ENCODE results near the gene PRB2.
"Not testable (repeated sequence)": the region's sequence is repeated elsewhere in the genome, so short reads cannot be mapped to it uniquely, and the experiment has no call there.

PRB2 gene

DNA sequence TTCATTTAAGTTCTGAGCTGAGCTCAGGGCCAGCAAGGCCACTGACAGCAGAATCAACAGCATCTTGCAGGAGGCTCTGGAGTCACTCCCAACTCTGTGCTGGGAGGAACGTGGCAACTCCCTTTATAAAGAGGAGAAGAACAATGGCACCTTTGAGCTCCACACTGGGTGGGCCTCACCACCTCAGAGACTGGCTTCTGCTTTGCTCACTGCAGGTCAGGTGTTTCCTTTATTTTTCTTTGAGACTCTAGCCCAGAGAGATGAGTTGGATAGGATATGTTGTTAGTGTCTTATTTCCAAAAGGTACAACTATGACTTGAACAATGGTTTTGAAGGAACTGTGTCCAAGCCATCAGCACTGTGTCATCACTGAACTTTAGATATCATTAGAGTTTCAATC is at the start of gene PRB2:
Gene PRB2 (minus strand): TSS at position 101 of the 400 bp plus-strand sequence. CDS start 38 bp downstream, at position 63.
- H3K9me3 ChIP-seq (ENCODE audit: low read length); H3K27me3 ChIP-seq (ENCODE audit: control insufficient read depth in 1 of 2, insufficient read depth in 2 of 2, low read length in 2 of 2); H3K4me1 ChIP-seq (ENCODE audit: insufficient read depth, low read length); H3K27ac ChIP-seq (ENCODE audit: low read depth, low read length); H3K4me3 ChIP-seq (ENCODE audit: low read depth in 1 of 2, low read length in 2 of 2); H3K36me3 ChIP-seq (ENCODE audit: insufficient read depth, low read length); H3K9ac ChIP-seq (ENCODE audit: low read length): not testable (repeated sequence)

- Histone ChIP-seq H3K27ac (ENCODE audit: low read depth, low read length) (no peak overlapping the region), H3K4me3 (ENCODE audit: low read depth in 1 of 2, low read length in 2 of 2) (no peak overlapping the region), H3K9ac (ENCODE audit: low read length) (no peak overlapping the region), H3K36me3 (ENCODE audit: insufficient read depth, low read length) (no peaks in the 10 kb centered on the region), H3K4me1 (ENCODE audit: insufficient read depth, low read length) (no peaks in the 10 kb centered on the region), H3K9me3 (ENCODE audit: low read length) (no peaks in the 10 kb centered on the region), H3K27me3 (ENCODE audit: control insufficient read depth in 1 of 2, insufficient read depth in 2 of 2, low read length in 2 of 2) (no peaks in the 10 kb centered on the region)
Observed at GRCh38 chr12:11437966-11438365, 42.6 kb upstream of the PRB2 start.

GRCh38 chr12:11433664-11434063 is 38.3 kb upstream of the PRB2 start:
- Histone ChIP-seq H3K27me3 (ENCODE audit: control insufficient read depth in 1 of 2, insufficient read depth in 2 of 2, low read length in 2 of 2) (no peaks in the 10 kb centered on the region), H3K36me3 (ENCODE audit: insufficient read depth, low read length) (no peaks in the 10 kb centered on the region), H3K4me1 (ENCODE audit: insufficient read depth, low read length) (no peaks in the 10 kb centered on the region), H3K4me3 (ENCODE audit: low read depth in 1 of 2, low read length in 2 of 2) (no peak overlapping the region), H3K9ac (ENCODE audit: low read length) (no peak overlapping the region), H3K27ac (ENCODE audit: low read depth, low read length) (no peak overlapping the region), H3K9me3 (ENCODE audit: low read length) (no peaks in the 10 kb centered on the region)

DNA sequence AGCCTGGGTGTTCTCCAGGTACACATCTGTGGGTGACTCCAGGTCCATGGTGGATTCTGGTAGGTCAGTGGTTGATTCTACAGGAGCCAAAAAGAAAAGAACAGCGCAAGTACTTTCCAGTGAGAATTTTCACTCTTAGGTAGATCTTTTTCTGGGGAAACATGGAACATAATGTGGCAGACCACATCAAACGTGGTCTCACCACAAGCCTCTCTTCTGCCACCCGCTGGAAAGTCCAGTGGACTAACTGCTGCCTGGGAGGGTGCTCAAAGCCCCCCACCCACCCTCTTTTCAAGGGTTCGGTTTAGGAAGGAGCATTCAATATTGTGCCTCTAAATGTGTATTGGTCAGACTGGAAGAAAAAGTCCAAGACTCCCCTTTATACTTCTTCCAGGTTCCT is 36.1 kb upstream of the PRB2 start:
- Histone ChIP-seq H3K9me3 (ENCODE audit: low read length) (no peaks in the 10 kb centered on the region), H3K9ac (ENCODE audit: low read length) (no peak overlapping the region), H3K4me3 (ENCODE audit: low read depth in 1 of 2, low read length in 2 of 2) (no peak overlapping the region), H3K4me1 (ENCODE audit: insufficient read depth, low read length) (no peaks in the 10 kb centered on the region), H3K27ac (ENCODE audit: low read depth, low read length) (no peak overlapping the region), H3K36me3 (ENCODE audit: insufficient read depth, low read length) (no peaks in the 10 kb centered on the region), H3K27me3 (ENCODE audit: control insufficient read depth in 1 of 2, insufficient read depth in 2 of 2, low read length in 2 of 2) (no peaks in the 10 kb centered on the region)

- H3K27ac ChIP-seq (ENCODE audit: low read depth, low read length), result no peak overlapping the region
- H3K4me1 ChIP-seq (ENCODE audit: insufficient read depth, low read length), result no peaks in the 10 kb centered on the region
- H3K36me3 ChIP-seq (ENCODE audit: insufficient read depth, low read length), result no peaks in the 10 kb centered on the region
- no peaks in the 10 kb centered on the region for H3K27me3 ChIP-seq (ENCODE audit: control insufficient read depth in 1 of 2, insufficient read depth in 2 of 2, low read length in 2 of 2)
- no peak overlapping the region for H3K4me3 ChIP-seq (ENCODE audit: low read depth in 1 of 2, low read length in 2 of 2)
- no peak overlapping the region for H3K9ac ChIP-seq (ENCODE audit: low read length)
- H3K9me3 ChIP-seq (ENCODE audit: low read length), result no peaks in the 10 kb centered on the region
Observed at GRCh38 chr12:11427341-11427740, 32.0 kb upstream of the PRB2 start.

GRCh38 chr12:11412731-11413130 is 17.4 kb upstream of the PRB2 start:
- no peak overlapping the region for H3K9ac ChIP-seq (ENCODE audit: low read length)
- H3K4me3 ChIP-seq (ENCODE audit: low read depth in 1 of 2, low read length in 2 of 2), result no peak overlapping the region
- H3K4me1 ChIP-seq (ENCODE audit: insufficient read depth, low read length), result no peaks in the 10 kb centered on the region
- H3K27me3 ChIP-seq (ENCODE audit: control insufficient read depth in 1 of 2, insufficient read depth in 2 of 2, low read length in 2 of 2), result no peaks in the 10 kb centered on the region
- no peaks in the 10 kb centered on the region for H3K9me3 ChIP-seq (ENCODE audit: low read length)
- H3K36me3 ChIP-seq (ENCODE audit: insufficient read depth, low read length), result no peaks in the 10 kb centered on the region
- no peak overlapping the region for H3K27ac ChIP-seq (ENCODE audit: low read depth, low read length)

- no peaks in the 10 kb centered on the region for H3K36me3 ChIP-seq (ENCODE audit: insufficient read depth, low read length)
- H3K27me3 ChIP-seq (ENCODE audit: control insufficient read depth in 1 of 2, insufficient read depth in 2 of 2, low read length in 2 of 2), result no peaks in the 10 kb centered on the region
- H3K4me3 ChIP-seq (ENCODE audit: low read depth in 1 of 2, low read length in 2 of 2), result no peak overlapping the region
- H3K4me1 ChIP-seq (ENCODE audit: insufficient read depth, low read length), result no peaks in the 10 kb centered on the region
- H3K27ac ChIP-seq (ENCODE audit: low read depth, low read length), result no peak overlapping the region
- no peak overlapping the region for H3K9ac ChIP-seq (ENCODE audit: low read length)
- H3K9me3 ChIP-seq (ENCODE audit: low read length), result no peaks in the 10 kb centered on the region
Observed at GRCh38 chr12:11408096-11408495, 12.7 kb upstream of the PRB2 start.

- H3K4me3 ChIP-seq (ENCODE audit: low read depth in 1 of 2, low read length in 2 of 2), result no peak overlapping the region
- no peak overlapping the region for H3K9ac ChIP-seq (ENCODE audit: low read length)
- no peaks in the 10 kb centered on the region for H3K27me3 ChIP-seq (ENCODE audit: control insufficient read depth in 1 of 2, insufficient read depth in 2 of 2, low read length in 2 of 2)
- no peaks in the 10 kb centered on the region for H3K9me3 ChIP-seq (ENCODE audit: low read length)
- H3K27ac ChIP-seq (ENCODE audit: low read depth, low read length), result no peak overlapping the region
- H3K4me1 ChIP-seq (ENCODE audit: insufficient read depth, low read length), result no peaks in the 10 kb centered on the region
- no peaks in the 10 kb centered on the region for H3K36me3 ChIP-seq (ENCODE audit: insufficient read depth, low read length)
Observed at GRCh38 chr12:11397366-11397765, 2.0 kb upstream of the PRB2 start.

- H3K4me3 ChIP-seq (ENCODE audit: low read depth in 1 of 2, low read length in 2 of 2); H3K9ac ChIP-seq (ENCODE audit: low read length); H3K36me3 ChIP-seq (ENCODE audit: insufficient read depth, low read length); H3K4me1 ChIP-seq (ENCODE audit: insufficient read depth, low read length); H3K27me3 ChIP-seq (ENCODE audit: control insufficient read depth in 1 of 2, insufficient read depth in 2 of 2, low read length in 2 of 2); H3K27ac ChIP-seq (ENCODE audit: low read depth, low read length); H3K9me3 ChIP-seq (ENCODE audit: low read length): not testable (repeated sequence)
Observed at GRCh38 chr12:11391456-11391855, 3.9 kb downstream of the PRB2 start.

DNA sequence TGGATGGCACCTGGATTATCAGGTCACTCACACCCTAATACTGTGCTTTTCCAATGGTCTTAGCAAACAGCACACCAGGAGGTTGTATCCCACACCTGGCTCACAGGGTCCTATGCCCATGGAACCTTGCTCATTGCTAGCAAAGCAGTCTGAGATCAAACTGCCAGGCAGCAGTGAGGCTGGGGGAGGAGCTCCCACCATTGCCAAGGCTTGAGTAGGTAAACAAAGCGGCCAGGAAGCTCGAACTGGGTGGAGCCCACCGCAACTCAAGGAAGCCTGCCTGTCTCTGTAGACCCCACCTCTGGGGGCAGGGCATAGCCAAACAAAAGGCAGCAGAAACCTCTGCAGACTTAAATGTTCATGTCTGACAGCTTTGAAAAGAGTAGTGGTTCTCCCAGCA is 17.9 kb downstream of the PRB2 start:
- not testable (repeated sequence) for H3K9me3 ChIP-seq (ENCODE audit: low read length); H3K27ac ChIP-seq (ENCODE audit: low read depth, low read length); H3K9ac ChIP-seq (ENCODE audit: low read length); H3K36me3 ChIP-seq (ENCODE audit: insufficient read depth, low read length); H3K4me1 ChIP-seq (ENCODE audit: insufficient read depth, low read length); H3K27me3 ChIP-seq (ENCODE audit: control insufficient read depth in 1 of 2, insufficient read depth in 2 of 2, low read length in 2 of 2); H3K4me3 ChIP-seq (ENCODE audit: low read depth in 1 of 2, low read length in 2 of 2)

GRCh38 chr12:11361151-11361550 is 34.2 kb downstream of the PRB2 start:
- Histone ChIP-seq H3K9ac (ENCODE audit: low read length) (no peak overlapping the region), H3K4me1 (ENCODE audit: insufficient read depth, low read length) (no peaks in the 10 kb centered on the region), H3K36me3 (ENCODE audit: insufficient read depth, low read length) (no peaks in the 10 kb centered on the region)

GRCh38 chr12:11360205-11360883 is 35.0 kb downstream of the PRB2 start:
- H3K27me3 ChIP-seq (ENCODE audit: control insufficient read depth in 1 of 2, insufficient read depth in 2 of 2, low read length in 2 of 2); H3K4me1 ChIP-seq (ENCODE audit: insufficient read depth, low read length); H3K4me3 ChIP-seq (ENCODE audit: low read depth in 1 of 2, low read length in 2 of 2); H3K9me3 ChIP-seq (ENCODE audit: low read length); H3K9ac ChIP-seq (ENCODE audit: low read length); H3K36me3 ChIP-seq (ENCODE audit: insufficient read depth, low read length); H3K27ac ChIP-seq (ENCODE audit: low read depth, low read length): not testable (repeated sequence)

More at GRCh38 chr12:11361151-11361550, 34.2 kb downstream of the PRB2 start:
- H3K9me3 ChIP-seq (ENCODE audit: low read length), result no peaks in the 10 kb centered on the region
- H3K27me3 ChIP-seq (ENCODE audit: control insufficient read depth in 1 of 2, insufficient read depth in 2 of 2, low read length in 2 of 2), result no peaks in the 10 kb centered on the region
- H3K4me3 ChIP-seq (ENCODE audit: low read depth in 1 of 2, low read length in 2 of 2), result no peak overlapping the region
- no peak overlapping the region for H3K27ac ChIP-seq (ENCODE audit: low read depth, low read length)
